Adrenal gland (tissue), 5 donors: ENCODE data around the gene KLF13.

Experiments used
- CTCF ChIP-seq, 6 experiments: fragments of 450-650 bp in 4 of 6; fragments of 200-600 bp in 2 of 6; sonication (generic) in 1 of 6; IDR thresholded peaks; 1 replicate in 5 of 6; 2 replicates in 1 of 6; pipeline versions ENCODE4 v1.5.1 to v1.8.0; 2016 to 2021; ENCODE audit warnings: antibody characterized with exemption in 6 of 6, mild to moderate bottlenecking in 2 of 6, moderate library complexity in 1 of 6
- POLR2A ChIP-seq, 2 donors: fragments of 450-650 bp; IDR thresholded peaks; one replicate each; pipeline ENCODE4 v1.6.1; 2017; ENCODE audit warnings: antibody characterized with exemption in 2 of 2, mild to moderate bottlenecking in 2 of 2, moderate library complexity in 1 of 2
- donor health status: DM: no; HTN: no; CAD: no.

GRCh38 chr15:31324806-31325594 is 1.6 kb upstream of the KLF13 start:
- TF ChIP-seq POLR2A (IDR thresholded peaks at IDR 0.05) = no peak
- TF ChIP-seq CTCF (IDR thresholded peaks at IDR 0.05) = no peak
